SK-N-MC (cell line): ENCODE measurements around the gene GNG3.
"Not testable (repeated sequence)": the region's sequence is repeated elsewhere in the genome, so short reads cannot be mapped to it uniquely, and the experiment has no call there.

Experiments
- DNase-seq: peaks from one replicate; pipeline ENCODE4 v3.0.0-alpha.2; 2011; ENCODE audit warnings: low read depth, low spot score
- H3K27ac ChIP-seq: fragments of 200-600 bp; sonication (generic); 2 replicates; pipeline ENCODE4 v1.5.1; 2016; ENCODE audit warnings: mixed run types
- H3K36me3 ChIP-seq: fragments of 200-600 bp; sonication (generic); 2 replicates; pipeline ENCODE4 v1.6.1; 2017; ENCODE audit warnings: antibody characterized with exemption, low read length, mixed read lengths; ENCODE audit not compliant: insufficient read depth
- H3K4me3 ChIP-seq: fragments of 200-600 bp; sonication (generic); 2 replicates; pipeline ENCODE4 v1.5.1; 2016
- H3K9ac ChIP-seq: fragments of 200-600 bp; sonication (generic); 2 replicates; pipeline ENCODE4 v1.8.0; 2017; ENCODE audit warnings: mixed run types, mixed read lengths; ENCODE audit not compliant: insufficient read length
- H3K9me3 ChIP-seq: fragments of 200-600 bp; sonication (generic); 2 replicates; pipeline ENCODE4 v1.6.1; 2017; ENCODE audit warnings: low read depth, mild to moderate bottlenecking, antibody characterized with exemption, low read length, moderate library complexity, mixed read lengths
- EZH2 ChIP-seq: fragments of 200-600 bp; sonication (generic); IDR thresholded peaks from one replicate; pipeline ENCODE4 v1.6.1; 2017; ENCODE audit warnings: antibody characterized with exemption
- FOXP2 ChIP-seq: optimal IDR thresholded peaks from 2 replicates; pipeline ENCODE3; 2011; ENCODE audit warnings: mild to moderate bottlenecking, moderate library complexity; ENCODE audit not compliant: insufficient read depth; ENCODE audit errors: extremely low read length, control extremely low read depth
- POLR2AphosphoS5 ChIP-seq: IDR thresholded peaks from 2 replicates; pipeline ENCODE4 v1.6.1; 2012; ENCODE audit warnings: mild to moderate bottlenecking, low read depth, low read length, borderline replicate concordance

GNG3 gene

DNA sequence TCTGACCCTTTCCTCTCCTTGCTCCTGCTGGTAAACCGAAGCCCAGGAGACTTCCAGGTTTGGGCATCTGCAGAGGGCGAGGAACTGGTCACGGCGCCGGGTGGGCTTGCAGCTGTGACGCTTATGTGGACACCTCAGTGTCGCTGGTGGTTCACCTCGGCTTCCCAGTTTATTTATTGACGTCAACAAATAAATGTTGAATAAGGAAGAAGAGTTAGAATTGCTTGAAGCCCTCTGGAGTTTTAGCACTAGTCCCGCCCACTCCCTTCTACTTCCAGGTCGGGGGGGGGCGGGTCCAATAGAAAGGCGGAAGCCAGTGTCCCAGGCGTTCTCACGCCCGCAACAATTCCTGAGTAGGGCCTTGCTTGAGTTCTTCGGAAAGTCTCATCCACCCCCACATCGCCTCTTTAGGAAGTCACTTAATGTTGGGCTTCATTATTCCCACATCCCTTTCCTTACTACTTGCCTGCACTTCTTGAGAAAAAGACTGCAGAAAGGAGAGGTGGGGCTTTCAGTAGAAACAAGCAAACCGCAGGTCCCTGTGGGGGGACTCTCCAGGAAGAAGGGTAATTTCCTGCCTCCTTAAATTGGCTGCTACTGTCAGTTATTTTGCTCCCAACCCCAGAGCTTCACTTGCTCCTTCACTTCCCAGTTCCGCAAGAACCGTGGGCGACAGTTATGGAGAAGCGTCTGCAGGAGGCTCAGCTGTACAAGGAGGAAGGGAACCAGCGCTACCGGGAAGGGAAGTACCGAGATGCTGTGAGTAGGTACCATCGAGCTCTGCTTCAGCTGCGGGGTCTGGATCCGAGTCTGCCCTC, 20.9 kb downstream of the GNG3 start, which contains the start of gene TTC9C:
TTC9C (plus strand) TSS at position 316 of the 818 bp plus-strand sequence; CDS start at position 679, 363 bp downstream.
- peaks cover 34% of the 10 kb centered on the region for H3K36me3 ChIP-seq
- peak; percentile 78 for DNase-seq
- H3K4me3 ChIP-seq = peak within 1 kb of the TSS; percentile 98
- H3K9ac ChIP-seq = peak within 1 kb of the TSS; percentile 97
- H3K27ac ChIP-seq = peak within 1 kb of the TSS; percentile 100
- H3K9me3 ChIP-seq = no peaks in the 10 kb centered on the region
- TF ChIP-seq POLR2AphosphoS5 (peak; percentile 90), FOXP2 (no peak), EZH2 (no peak)

- peaks cover 25% of the 10 kb centered on the region for H3K36me3 ChIP-seq
- peak overlapping the region; percentile 98 for H3K4me3 ChIP-seq
- peak overlapping the region; percentile 86 for H3K9ac ChIP-seq
- H3K27ac ChIP-seq = 0 out of 2 replicates have a peak overlapping the region, but pooled peaks have one; percentile 25
- not testable (repeated sequence) for DNase-seq, H3K9me3 ChIP-seq
Measured at GRCh38 chr11:62730076-62730475, 22.6 kb downstream of the GNG3 start.

GRCh38 chr11:62732830-62733229, 25.4 kb downstream of the GNG3 start:
- H3K9ac ChIP-seq = no peak overlapping the region
- H3K4me3 ChIP-seq = no peak overlapping the region
- H3K27ac ChIP-seq = no peak overlapping the region
- no peaks in the 10 kb centered on the region for H3K9me3 ChIP-seq
- DNase-seq = no peak
- H3K36me3 ChIP-seq = peaks cover 23% of the 10 kb centered on the region
- no peak for TF ChIP-seq EZH2

DNA sequence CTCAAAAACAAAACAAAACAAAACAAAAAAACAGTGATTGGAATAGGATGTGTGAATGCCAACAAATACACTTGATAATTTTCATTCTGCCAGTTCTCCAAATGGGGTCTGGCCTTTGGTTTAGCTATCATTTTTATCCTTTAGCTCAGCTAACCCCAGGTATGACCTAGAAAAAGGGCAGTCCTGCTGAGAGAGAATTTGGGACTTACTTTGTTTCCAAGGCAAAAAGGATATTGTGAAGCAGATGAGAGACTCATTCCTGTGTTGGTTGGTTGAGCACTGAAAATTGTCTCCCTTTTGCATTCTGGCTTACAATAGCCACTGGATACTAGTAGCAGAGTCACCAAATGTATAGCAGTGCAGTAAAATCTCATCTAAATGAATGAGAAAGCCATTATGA, 29.7 kb downstream of the GNG3 start:
- Histone ChIP-seq H3K27ac (no peak overlapping the region), H3K9ac (no peak overlapping the region), H3K9me3 (no peaks in the 10 kb centered on the region), H3K4me3 (no peak overlapping the region), H3K36me3 (peaks cover 32% of the 10 kb centered on the region)
- no peak for DNase-seq
- no peak for TF ChIP-seq POLR2AphosphoS5

DNA sequence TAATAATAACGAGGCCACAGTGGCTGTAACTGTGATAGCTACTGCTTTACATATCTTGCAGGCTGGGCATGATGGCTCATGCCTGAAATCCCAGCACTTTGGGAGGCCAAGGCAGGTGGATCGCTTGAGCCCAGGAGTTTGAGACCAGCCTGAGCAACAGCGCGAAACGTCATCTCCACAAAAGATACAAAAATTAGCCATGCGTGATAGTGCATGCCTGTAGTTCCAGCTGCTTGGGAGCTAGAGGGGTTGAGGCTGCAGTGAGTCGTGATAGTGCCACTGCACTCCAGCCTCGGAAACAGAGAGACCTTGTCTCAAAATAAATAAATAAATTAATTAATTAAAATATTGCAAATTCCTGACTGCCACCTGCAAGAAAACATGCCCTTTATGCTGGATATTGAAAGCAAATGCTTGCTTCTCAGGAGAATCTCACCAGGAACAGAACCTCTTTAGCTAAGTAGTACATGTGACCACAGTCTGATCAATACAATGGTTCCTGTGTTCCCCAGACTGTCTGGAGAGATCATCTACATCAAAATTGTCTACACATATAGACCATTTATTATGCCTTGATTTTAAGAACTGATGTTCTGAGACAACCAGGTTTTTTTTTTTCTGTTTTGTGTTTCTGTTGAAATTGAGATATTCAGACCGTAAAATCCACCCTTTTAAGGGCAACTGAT, 40.1 kb downstream of the GNG3 start:
- peak overlapping the region; percentile 77 for H3K27ac ChIP-seq
- TF ChIP-seq POLR2AphosphoS5 (no peak), EZH2 (no peak), FOXP2 (no peak)
- no peak overlapping the region for H3K9ac ChIP-seq
- peaks cover 4% of the 10 kb centered on the region; the same call in 1 of the 2 replicates for H3K36me3 ChIP-seq
- no peak overlapping the region for H3K4me3 ChIP-seq
- no peak for DNase-seq
- H3K9me3 ChIP-seq = no peaks in the 10 kb centered on the region

DNA sequence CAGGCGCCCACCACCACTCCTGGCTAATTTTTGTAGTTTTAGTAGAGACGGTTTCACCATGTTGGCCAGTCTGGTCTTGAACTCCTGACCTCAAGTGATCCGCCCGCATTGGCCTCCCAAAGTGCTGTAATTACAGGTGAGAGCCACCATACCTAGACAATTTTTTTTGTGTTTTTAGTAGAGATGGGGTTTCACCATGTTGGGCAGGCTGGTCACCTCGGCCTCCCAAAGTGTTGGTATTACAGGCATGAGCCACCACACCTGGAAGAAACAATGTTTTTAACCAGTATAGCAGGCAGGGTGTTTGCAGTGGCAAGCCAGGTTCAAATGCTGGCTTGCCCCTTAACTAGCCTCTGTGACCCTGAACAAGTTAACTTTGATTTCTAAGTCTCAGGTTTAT, 42.5 kb downstream of the GNG3 start:
- not testable (repeated sequence) for H3K4me3 ChIP-seq, H3K27ac ChIP-seq, DNase-seq, H3K9me3 ChIP-seq, H3K9ac ChIP-seq, H3K36me3 ChIP-seq

DNA sequence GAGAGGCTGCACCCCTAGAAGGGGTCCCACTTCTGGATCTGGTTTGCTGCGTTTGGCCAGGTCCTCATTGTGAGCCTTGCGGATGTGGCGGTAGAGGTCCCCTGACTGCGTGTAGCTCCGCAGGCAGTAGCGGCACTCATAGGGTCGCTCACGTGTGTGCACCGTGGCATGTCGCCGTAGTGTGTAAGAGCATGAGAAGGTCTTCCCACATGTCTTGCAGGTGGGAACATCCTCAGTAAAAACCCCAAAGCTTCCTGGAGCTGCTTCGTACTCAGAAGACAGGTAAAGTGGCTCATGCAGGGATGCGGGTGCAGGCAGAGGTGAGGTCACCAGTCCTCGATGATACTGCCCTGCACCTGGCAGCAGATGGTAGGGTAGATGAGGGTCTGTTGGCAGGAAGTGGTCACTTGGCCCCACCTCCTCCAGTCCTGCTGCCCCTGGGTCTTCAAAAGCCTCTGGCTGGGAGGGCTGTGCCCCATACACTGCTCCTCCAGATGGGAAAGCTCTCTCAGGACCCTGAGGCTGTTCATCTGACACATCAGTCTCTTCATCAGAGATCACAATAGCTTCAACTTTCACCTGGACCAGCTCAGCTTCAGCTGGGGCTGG, 44.8 kb downstream of the GNG3 start:
- TF ChIP-seq EZH2 (no peak), POLR2AphosphoS5 (no peak), FOXP2 (no peak)
- Histone ChIP-seq H3K27ac (no peak overlapping the region), H3K9ac (no peak overlapping the region), H3K4me3 (no peak overlapping the region), H3K9me3 (no peaks in the 10 kb centered on the region), H3K36me3 (peaks cover 4% of the 10 kb centered on the region; the same call in 1 of the 2 replicates)
- no peak for DNase-seq

DNA sequence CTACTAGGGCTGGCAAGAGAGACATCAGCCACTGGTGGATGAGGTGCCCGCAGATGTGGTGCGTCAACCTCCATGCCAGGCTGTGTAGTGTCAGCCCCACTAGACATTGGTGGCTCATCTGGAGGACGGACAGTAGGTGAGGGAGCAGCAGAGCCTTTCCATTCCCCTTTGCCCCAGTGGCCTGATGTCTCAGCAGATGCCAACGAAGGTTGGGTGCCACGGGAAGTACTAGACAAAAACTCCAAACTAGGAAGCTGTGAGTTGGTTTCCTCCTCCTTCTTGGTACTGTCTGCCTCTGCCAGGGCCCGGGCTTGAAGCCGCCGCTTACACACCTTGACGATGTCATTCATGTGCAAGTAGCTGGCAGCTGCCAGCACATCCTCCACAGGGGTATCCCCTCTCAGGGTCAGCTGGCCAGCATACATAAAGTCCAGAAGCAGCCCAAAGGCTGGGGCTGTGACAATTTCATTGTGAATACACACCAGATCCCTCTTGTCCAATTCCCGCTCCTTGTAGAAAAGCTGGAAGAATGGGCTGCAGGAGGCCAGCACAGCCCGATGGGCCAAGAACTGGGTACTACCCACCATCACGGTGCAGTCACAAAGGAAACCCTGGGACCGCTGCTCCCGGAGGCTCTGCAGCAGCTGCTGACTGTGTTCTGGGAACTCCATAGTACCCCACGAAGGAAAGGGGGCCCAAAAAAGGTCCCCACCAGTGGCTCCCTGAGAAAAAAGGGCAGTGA, 45.7 kb downstream of the GNG3 start:
- peaks cover 4% of the 10 kb centered on the region; the same call in 1 of the 2 replicates for H3K36me3 ChIP-seq
- H3K27ac ChIP-seq = peak overlapping the region; percentile 96
- H3K9ac ChIP-seq = peak overlapping the region; percentile 91
- TF ChIP-seq POLR2AphosphoS5 (no peak), EZH2 (no peak), FOXP2 (no peak)
- DNase-seq = no peak
- no peaks in the 10 kb centered on the region for H3K9me3 ChIP-seq
- peak overlapping the region; percentile 100 for H3K4me3 ChIP-seq
